Kidney (tissue), 14 donors: Measurements from ENCODE around the gene CNTNAP1. TPM values are rescaled to one million over a fixed set of nuclear protein-coding genes. Genes with fewer than 3 reads are reported as not detected.
A peak's percentile ranks its signal among the peaks of the same experiment; 100 is the strongest.

Experiments used
- DNase-seq, 5 donors: peaks; one replicate each; pipeline ENCODE4 v3.0.0-alpha.2; 2013 to 2020
- FAIRE-seq: peaks from 2 replicates; lab custom pipeline; 2012; peaks lifted over from hg19 to GRCh38; lab: Jason Lieb, UNC
- H3K27ac ChIP-seq, 2 donors: one replicate each; pipeline ENCODE4 v1.7.0; 2013; ENCODE audit warnings: low read depth in 2 of 2, low read length in 2 of 2, inconsistent platforms in 1 of 2
- H3K27me3 ChIP-seq: one replicate; pipeline ENCODE4 v1.7.1; 2013; ENCODE audit warnings: low read length, inconsistent platforms; ENCODE audit not compliant: control insufficient read depth, insufficient read depth
- H3K36me3 ChIP-seq, 3 donors: one replicate each; pipeline versions ENCODE4 v1.7.0 to v1.7.1; 2013; ENCODE audit warnings: low read length in 3 of 3, control low read depth in 1 of 3, inconsistent platforms in 1 of 3; ENCODE audit not compliant: insufficient read depth in 3 of 3, control insufficient read depth in 2 of 3
- H3K4me1 ChIP-seq, 3 donors: one replicate each; pipeline versions ENCODE4 v1.7.0 to v1.7.1; 2013; ENCODE audit warnings: low read length in 3 of 3, inconsistent platforms in 1 of 3, low read depth in 1 of 3; ENCODE audit not compliant: control insufficient read depth in 2 of 3, insufficient read depth in 2 of 3
- H3K4me3 ChIP-seq, 3 donors: one replicate each; pipeline versions ENCODE4 v1.7.0 to v1.8.1; 2013; ENCODE audit warnings: low read length in 3 of 3, control low read depth in 1 of 3, inconsistent platforms in 1 of 3
- H3K9ac ChIP-seq, 3 donors: one replicate each; pipeline versions ENCODE4 v1.7.0 to v1.7.1; 2013; ENCODE audit warnings: low read length in 3 of 3, control low read depth in 1 of 3, inconsistent platforms in 1 of 3
- H3K9me3 ChIP-seq, 3 donors: one replicate each; pipeline versions ENCODE4 v1.7.0 to v1.7.1; 2013; ENCODE audit warnings: low read length in 3 of 3, control low read depth in 1 of 3, inconsistent platforms in 1 of 3; ENCODE audit not compliant: control insufficient read depth in 2 of 3, insufficient read depth in 1 of 3
- intact Hi-C: fragments of 100-400 bp; cut with DNase I; formaldehyde crosslinking; loops from one replicate; pipeline ENCODE4 v1.11.1; 2022
- polyA plus RNA-seq: library from polyadenylated mRNA; stranded (reverse); fragments of 350-450 nt; fragmentation: Illumina TruSeq; extraction: RNeasy Lipid Tissue Mini Kit (QIAGEN cat#74804); gene quantifications from one replicate; pipeline ENCODE4 v1.2.3, GENCODE V29; 2014; ENCODE audit warnings: low read depth, low replicate concordance; ENCODE audit not compliant: insufficient read depth
- total RNA-seq: library from RNA; stranded (reverse); fragmentation: NEBNext Ultra II Directional; extraction: Animal tissue kit (Norgen Biotek cat#: 25700); gene quantifications from one replicate; pipeline ENCODE4 v1.2.1, GENCODE V29; 2021
- TF ChIP-seq, protein P1 (sequence below): IDR thresholded peaks from 3 replicates; pipeline ENCODE4 v1.5.1; 2012; ENCODE audit warnings: mild to moderate bottlenecking, moderate library complexity, borderline replicate concordance; ENCODE audit not compliant: insufficient read depth; ENCODE audit errors: extremely low read depth
- donor health status: control.
- donor health status: control.
- donor health status: control.
- donor health status: control.
- donor health status: control.
- donor health status: DM: yes; HTN: yes; CAD: no.
- donor health status: Normal renal cell carcinoma (clear cell type).

CNTNAP1 gene
- total and polyA plus RNA-seq, 2 donors from 2014 or later = 1.4 to 9.1 TPM

DNA sequence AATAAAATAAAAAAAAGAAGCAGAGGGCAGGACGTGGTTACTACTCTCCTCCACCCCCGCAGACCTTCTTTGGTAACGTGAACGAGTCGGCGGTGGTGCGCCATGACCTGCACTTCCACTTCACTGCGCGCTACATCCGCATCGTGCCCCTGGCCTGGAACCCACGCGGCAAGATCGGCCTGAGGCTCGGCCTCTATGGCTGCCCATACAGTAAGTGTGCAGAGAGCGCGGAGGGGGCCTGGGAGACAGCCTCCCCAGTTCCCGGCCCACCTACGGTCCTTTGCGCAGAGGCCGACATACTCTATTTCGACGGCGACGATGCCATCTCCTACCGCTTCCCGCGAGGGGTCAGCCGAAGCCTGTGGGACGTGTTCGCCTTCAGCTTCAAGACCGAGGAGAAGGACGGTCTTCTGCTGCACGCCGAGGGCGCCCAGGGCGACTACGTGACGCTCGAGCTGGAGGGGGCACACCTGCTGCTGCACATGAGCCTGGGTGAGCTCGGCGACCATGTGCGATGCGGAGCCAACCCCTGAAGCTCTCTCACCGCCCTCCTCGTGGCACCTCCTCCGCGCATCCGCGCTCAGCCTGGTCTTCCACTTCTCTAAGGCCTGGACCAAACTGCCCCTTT is 2.7 kb downstream of the CNTNAP1 start:
- TF ChIP-seq, protein P1, sequence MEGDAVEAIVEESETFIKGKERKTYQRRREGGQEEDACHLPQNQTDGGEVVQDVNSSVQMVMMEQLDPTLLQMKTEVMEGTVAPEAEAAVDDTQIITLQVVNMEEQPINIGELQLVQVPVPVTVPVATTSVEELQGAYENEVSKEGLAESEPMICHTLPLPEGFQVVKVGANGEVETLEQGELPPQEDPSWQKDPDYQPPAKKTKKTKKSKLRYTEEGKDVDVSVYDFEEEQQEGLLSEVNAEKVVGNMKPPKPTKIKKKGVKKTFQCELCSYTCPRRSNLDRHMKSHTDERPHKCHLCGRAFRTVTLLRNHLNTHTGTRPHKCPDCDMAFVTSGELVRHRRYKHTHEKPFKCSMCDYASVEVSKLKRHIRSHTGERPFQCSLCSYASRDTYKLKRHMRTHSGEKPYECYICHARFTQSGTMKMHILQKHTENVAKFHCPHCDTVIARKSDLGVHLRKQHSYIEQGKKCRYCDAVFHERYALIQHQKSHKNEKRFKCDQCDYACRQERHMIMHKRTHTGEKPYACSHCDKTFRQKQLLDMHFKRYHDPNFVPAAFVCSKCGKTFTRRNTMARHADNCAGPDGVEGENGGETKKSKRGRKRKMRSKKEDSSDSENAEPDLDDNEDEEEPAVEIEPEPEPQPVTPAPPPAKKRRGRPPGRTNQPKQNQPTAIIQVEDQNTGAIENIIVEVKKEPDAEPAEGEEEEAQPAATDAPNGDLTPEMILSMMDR = no peak
- H3K27me3 ChIP-seq = peaks cover 29% of the 10 kb centered on the region
- intact Hi-C loops = loop anchor here (5.0 kb wide), 1 partner anchor 257 kb away; no protein-coding TSS in a partner anchor
- no peak overlapping the region for H3K4me3 ChIP-seq
- H3K27ac ChIP-seq = no peak overlapping the region
- H3K9me3 ChIP-seq = no peaks in the 10 kb centered on the region
- no peak overlapping the region for H3K9ac ChIP-seq
- H3K4me1 ChIP-seq = peaks cover 0 to 22% (median 3%) of the 10 kb centered on the region in 3 donors
- FAIRE-seq = no peak
- DNase-seq = peak in 3 of 5 donors; percentile 41 to 71 (median 67)
- H3K36me3 ChIP-seq = no peaks in the 10 kb centered on the region

DNA sequence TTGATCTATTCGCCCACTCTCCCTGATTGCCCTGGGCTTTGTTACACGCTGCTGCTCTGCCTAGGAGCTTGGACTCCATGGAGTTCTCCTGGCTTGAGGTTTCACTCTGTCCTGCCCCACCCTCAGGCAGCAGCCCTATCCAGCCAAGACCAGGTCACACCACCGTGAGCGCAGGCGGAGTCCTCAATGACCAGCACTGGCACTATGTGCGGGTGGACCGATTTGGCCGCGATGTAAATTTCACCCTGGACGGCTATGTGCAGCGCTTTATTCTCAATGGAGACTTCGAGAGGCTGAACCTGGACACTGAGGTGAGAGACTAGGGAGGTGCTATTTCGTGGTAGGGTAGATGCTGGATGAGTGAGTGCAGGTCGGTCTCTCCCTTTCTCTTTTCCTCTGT is 3.5 kb downstream of the CNTNAP1 start:
- DNase-seq = peak in 1 of 5 donors; percentile 68
- no peak overlapping the region for H3K9ac ChIP-seq
- no peak overlapping the region for H3K4me3 ChIP-seq
- peaks cover 29% of the 10 kb centered on the region for H3K27me3 ChIP-seq
- TF ChIP-seq, protein P1 = no peak
- intact Hi-C loops = loop anchor here (5.0 kb wide), 1 partner anchor 256 kb away; no protein-coding TSS in a partner anchor
- H3K9me3 ChIP-seq = no peaks in the 10 kb centered on the region
- no peak overlapping the region for H3K27ac ChIP-seq
- peaks cover 0 to 15% (median 3%) of the 10 kb centered on the region in 3 donors for H3K4me1 ChIP-seq
- H3K36me3 ChIP-seq = no peaks in the 10 kb centered on the region
- no peak for FAIRE-seq

DNA sequence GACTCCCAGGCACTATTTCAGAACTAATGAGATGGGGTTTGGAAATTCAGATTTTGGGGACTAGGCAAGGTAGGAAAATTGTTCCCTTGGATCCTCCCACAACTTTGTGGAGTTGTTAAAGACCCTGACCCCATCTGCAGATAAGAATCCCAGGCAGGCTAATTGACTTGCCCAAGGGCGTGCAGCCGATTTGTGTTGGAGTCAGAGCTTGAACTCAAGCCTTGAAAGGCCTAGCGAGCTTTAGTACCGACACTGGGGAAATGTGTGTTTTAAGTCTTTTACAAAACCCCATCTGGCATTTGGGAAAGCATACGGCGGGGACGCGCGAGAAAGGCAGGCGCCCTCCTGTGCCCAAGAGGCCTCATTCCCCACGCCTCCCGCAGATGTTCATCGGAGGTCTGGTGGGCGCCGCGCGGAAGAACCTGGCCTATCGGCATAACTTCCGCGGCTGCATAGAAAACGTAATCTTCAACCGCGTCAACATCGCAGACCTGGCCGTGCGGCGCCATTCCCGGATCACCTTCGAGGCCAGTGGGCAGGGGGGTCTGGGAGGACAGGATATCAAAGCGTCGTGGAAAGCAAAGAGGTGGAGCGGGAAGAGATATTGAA is 4.3 kb downstream of the CNTNAP1 start:
- H3K9me3 ChIP-seq = no peaks in the 10 kb centered on the region
- H3K4me1 ChIP-seq = peaks cover 0 to 15% (median 3%) of the 10 kb centered on the region in 3 donors
- no peak overlapping the region for H3K9ac ChIP-seq
- H3K27me3 ChIP-seq = peaks cover 29% of the 10 kb centered on the region
- peak in 2 of 5 donors; percentile 34 to 70 for DNase-seq
- no peak overlapping the region for H3K27ac ChIP-seq
- no peaks in the 10 kb centered on the region for H3K36me3 ChIP-seq
- intact Hi-C loops = loop anchor here (5.0 kb wide), 1 partner anchor 256 kb away; no protein-coding TSS in a partner anchor
- FAIRE-seq = no peak
- TF ChIP-seq, protein P1 = no peak
- no peak overlapping the region for H3K4me3 ChIP-seq
